ENCODE data around the gene SVOP.
"Not testable (repeated sequence)": the region's sequence is repeated elsewhere in the genome, so short reads cannot be mapped to it uniquely, and the experiment has no call there.

SVOP gene, protein sequence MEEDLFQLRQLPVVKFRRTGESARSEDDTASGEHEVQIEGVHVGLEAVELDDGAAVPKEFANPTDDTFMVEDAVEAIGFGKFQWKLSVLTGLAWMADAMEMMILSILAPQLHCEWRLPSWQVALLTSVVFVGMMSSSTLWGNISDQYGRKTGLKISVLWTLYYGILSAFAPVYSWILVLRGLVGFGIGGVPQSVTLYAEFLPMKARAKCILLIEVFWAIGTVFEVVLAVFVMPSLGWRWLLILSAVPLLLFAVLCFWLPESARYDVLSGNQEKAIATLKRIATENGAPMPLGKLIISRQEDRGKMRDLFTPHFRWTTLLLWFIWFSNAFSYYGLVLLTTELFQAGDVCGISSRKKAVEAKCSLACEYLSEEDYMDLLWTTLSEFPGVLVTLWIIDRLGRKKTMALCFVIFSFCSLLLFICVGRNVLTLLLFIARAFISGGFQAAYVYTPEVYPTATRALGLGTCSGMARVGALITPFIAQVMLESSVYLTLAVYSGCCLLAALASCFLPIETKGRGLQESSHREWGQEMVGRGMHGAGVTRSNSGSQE

DNA sequence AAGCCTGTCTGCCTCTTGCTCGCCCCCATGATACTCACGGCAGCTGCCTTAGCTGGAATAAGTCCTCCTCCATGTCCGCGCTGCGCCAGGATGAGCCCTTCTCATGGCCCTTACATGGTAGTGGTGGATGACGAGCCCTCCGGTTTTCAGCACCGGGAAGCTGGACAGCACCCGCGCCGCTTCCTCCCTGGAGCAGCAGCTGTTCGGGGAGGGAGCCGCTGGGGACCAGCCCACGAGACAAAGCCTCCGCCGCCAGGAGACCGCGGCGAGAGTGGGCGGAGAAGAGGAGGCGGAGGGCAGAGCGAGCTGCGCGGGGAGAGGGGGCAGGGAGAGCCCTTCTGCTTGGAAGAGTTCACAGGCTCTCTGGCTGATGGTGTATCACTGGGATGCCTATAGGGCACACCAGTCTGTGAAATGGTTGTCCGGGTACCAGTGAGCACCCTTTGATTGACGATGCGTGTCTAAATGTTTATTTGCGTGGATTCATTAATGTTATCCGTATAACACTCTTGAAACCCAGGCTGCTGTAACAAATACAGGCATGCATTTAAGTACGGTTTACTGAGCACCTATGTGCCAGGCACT lies at the start of gene SVOP:
Gene SVOP, minus strand, starts transcription at position 273 of the 585 bp plus-strand sequence. Its CDS starts 200 bp downstream, at position 73.
- peak; percentile 6 to 9 for DNase-seq

DNA sequence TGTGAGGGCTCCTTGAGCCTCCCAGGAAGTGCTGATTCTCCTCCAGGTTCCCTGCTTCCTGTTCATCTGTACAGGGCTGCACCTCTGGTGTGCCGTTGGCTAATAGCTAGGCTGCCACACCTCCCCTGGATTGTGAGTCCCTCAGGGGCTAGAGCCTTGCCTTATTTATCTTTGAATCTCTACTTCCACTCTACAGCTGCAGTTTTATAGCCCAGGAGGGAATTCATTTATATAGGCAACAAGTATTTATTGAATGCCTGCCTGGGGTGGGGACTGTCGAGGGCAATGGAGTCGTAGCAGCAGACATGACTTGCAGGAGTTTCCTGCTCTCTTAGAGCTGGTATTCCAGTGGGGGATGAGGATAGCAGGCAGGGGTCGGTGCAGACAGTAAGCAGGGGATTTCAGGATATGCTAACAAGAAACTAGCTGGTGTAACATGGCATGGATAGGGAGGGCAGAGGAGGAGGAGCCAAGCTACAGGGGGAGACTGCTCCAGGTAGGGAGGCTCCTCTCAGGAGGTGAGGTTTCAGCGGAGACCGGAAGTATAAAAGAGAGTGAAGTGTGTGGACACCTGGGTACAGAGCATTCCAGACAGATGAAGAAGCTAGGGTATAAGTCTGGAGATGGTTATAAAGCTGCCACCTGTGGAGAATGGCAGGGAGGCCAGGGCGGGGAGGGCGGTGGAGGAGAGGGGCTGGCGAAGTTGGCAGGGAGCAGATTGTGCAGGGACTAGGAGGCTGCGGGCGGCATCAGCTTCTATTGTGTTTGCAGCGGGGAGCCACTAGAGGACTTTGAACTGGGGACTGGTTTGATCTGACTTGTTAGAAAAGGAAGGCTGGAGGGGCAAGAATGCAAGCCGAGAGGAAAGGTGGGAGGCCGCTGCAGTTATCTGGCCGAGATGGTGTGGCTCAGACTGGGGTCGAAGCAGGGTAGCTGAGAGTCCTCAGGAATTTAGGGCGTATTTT lies 48.7 kb upstream of the SVOP start:
- no peak for DNase-seq

DNA sequence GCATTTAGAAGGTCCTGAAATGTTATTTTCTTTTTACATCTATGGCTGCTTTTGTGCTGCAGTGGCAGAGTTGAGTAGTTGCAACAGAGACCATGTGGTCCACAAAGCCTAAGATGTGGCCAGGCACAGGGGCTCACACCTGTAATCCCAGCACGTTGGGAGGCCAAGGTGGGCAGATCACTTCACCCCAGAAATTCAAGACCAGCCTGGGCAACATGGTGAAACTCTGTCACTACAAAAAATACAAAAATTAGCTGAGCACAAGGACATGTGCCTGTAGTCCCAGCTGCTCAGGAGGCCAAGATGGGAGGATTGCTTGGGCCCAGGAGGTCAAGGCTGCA lies 45.0 kb upstream of the SVOP start:
- no peak for DNase-seq

DNA sequence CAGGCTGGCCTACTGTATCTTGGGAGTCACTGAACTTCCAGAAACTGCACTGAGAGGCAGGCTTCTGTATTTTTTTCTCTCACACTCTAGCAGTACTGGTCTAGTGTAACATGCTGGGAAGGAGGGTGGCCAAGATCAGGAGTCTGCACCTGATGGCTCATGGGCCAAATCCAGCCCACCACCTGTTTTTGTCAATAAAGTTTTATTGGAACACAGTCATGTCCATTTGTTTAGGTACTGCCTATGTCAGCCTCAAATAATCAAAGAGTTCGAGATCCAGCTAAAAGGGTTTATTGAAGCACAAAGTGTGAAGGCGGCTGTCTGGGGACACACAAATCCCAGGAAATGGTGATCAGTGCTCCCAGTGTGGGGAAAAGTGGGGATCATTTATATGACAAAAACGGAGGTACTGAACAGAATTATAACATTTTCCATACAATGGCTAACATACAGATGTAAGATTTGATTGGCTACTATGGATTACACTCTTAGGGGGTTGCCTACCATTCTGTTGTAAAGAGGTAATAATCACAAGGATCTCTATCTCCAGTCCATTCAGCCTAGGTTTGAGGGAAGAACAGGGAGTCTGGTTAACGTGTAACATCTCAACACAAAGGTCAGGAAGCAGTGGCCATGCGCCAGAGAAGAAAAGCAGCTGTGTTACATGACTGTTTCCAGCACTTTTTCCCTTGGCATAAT lies 44.4 kb upstream of the SVOP start:
- no peak for DNase-seq

DNA sequence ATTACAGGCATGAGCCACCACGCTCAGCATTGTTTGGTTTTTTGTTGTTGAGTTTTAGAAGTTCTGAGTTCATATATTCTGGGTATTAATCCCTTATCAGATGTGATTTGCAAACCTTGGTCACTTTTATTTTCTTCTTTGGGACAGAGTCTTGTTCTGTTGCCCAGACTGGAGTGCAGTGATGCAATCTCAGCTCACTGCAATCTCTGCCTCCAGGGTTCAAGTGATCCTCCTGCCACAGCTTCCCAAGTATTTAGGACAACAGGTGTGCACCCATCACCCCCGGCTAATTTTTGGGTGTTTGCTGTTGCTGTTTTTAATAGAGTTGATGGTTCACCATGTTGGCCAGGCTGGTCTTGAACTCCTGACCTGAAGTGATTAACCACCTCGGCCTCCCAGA lies 43.3 kb upstream of the SVOP start:
- no peak for DNase-seq

DNA sequence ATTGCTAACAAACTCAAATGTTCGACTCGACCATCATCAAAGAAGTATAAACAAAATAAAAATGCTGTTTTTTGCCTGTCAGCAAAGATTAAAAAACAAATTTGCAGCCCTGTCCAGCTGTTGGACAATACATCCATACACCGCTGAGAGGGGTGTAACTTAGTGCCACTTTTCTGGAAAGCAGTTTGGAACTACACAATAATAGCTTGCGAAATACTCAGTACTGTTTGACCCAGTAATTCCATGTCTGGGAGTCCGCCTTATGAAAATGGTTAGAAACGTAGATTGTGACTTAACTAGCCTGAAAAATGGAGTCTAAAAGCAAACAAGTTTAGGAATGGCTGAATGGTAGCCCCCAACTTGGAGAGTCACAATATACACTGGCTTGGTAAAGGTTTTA lies 37.9 kb upstream of the SVOP start:
- no peak for DNase-seq

DNA sequence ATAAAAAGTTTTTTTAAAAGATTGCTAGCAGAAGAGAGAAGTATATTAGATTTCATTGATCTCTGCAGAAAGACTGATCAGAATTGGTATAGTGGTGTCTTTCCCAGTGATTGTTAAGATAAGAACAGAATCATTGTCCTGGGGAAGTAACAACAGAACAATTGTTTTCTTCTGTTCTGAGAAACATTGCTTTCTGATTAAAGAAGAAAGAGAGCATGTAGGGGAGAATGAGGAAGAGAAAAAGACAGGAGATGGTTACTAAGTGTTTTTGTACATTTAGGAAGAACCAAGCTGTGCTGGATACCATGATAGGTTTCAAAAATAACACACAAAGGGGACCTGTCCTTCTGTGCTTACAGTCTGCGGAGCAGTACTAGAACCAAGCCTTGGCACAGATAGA lies 36.5 kb upstream of the SVOP start:
- no peak for DNase-seq

DNA sequence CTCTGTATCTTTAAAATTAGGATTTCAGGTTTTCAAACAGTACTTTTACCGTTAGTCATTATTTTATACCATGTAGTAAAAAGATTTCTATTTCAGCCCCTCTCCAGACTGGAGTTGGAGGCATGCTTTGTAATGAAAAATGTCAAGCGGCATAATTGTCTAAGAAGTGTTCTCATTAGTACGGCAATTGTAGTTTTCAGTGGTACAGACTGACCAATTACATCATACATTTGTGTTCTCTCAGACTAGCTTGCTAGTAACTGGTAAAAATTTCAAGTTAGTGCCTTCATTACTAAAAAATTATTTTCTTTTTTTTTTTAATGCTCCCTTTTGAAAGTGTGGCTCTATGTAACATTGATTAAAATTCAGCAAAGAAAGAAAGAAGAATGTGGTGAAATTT lies 36.0 kb upstream of the SVOP start:
- no peak for DNase-seq

DNA sequence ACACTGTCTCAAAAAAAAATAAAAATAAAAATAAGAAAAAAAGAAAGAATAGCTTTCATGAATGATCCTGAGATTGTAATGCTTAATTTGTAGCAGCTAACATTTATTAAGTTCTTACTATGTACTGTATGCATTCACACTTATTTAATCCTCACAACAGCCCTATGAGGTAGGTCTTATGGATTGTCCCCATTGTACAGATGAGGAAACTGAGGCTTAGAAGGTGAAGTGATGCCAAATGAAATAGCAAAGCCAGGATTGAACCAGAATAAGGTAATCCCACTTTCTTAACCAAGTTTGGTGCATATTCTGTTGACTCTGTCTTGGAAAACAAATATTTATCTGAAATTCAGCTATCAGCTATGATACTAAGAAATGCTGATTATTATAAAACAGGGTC lies 33.7 kb upstream of the SVOP start:
- no peak for DNase-seq

DNA sequence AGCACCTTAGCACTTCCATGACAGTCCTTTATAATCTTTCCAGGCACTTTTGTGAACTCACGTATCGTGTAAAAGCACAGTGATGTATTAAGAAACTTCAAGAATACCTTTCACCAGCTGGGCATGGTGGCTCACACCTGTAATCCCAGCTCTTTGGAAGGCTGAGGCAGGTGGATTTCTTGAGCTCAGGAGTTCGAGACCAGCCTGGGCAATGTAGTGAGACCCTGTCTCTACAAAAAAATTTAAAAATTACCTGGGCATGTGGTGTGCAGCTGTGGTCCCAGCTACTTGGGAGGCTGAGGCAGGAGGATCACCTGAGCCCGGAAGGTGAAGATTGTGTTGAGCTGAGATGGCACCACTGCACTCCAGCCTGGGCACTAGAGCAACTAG lies 33.3 kb upstream of the SVOP start:
- not testable (repeated sequence) for DNase-seq

DNA sequence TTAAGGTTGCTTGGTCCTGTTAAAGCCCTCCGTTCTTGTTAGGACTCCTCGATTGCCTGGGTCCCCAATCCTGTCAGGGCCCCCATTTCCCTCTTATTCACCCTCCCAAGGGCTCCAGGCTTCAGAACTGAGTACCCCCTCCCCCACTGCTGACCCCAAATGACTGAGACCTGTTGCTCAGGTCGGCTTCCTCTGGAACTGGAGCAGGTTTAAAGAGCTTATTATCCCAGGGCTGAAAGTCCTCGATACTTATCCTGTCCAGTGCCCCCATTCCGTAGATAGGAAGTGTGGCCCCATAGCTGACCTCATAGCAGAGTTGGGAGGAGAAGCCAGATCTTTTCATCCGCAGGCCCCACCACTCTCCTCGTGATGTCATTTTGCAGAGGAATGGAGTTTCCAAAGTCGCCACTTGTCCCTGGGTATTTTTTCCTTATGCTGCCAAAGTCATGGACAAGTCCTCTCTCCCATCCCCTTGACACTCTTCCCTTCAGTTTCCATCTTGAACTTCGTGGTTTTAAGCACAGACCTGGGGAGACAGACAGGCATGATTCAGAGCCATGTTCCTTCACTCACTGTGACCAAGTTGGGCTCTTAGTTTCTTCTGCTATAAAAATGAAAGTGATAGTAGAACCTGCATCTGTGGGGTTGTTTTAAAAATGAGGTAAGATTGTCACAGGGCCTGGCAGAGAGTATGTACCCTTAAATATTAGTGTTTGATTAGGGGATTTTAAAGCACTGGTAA lies 32.7 kb upstream of the SVOP start:
- DNase-seq = peak in 1 of 2 experiments; percentile 9

DNA sequence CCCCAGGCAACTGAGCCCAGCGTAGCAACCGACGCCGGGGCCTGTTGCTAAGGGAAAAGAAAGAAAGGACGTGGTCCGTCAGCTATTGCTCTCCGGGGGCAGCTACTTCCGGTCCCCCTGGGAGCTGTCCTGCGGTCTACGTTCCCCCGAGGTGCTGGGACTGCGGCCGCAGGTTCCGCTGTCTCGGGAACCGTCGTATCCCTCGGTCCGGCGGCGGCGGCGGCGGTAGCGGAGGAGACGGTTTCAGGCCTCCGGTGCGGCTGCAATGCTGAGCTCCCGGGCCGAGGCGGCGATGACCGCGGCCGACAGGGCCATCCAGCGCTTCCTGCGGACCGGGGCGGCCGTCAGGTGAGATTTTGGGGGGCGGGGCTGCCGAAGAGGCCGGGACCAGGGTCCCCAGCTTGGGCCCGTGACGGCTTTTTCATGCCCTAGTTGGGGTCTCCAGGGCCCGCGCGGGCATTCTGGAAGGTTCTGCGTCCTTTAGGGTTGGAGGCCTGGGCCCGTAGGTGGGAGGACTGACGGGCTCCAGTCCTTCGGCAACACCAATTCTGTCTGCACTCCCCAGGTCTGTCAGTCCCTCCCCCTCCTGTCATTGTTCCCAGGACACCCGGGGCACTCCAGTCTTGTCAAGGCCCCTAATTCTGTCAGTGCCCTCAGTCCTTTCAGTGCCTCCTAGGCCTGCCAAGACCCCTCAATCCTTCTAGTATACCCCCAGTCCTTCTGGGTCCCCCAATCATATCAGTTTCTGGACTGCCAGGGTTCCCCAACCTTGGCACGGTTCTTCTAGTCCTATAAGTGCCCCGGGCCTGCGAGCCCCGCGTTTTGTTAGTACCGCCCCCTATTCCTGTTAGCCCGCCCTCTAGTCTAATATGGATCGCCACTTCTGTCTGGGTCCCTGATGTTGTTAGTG lies 31.8 kb upstream of the SVOP start, which contains the start of gene USP30:
Gene USP30, plus strand, starts transcription at position 163 of the 910 bp plus-strand sequence. Its CDS starts 103 bp downstream, at position 266.
- DNase-seq = peak; percentile 75 to 79

DNA sequence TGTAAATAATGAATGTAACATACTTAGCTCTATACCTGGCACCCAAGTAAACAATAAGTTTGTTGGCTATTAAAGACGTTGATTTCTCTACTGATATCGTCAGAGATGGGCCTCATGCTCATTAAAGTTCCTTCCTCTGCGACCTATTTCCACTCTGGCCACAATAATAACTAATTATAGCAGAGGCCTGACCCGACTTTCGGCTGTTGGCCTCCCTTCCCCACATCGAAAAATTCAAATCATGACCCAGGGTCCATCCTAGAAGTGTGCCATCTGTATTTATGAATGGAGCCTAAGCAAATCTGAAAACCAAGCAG lies 31.2 kb upstream of the SVOP start:
- no peak for DNase-seq

DNA sequence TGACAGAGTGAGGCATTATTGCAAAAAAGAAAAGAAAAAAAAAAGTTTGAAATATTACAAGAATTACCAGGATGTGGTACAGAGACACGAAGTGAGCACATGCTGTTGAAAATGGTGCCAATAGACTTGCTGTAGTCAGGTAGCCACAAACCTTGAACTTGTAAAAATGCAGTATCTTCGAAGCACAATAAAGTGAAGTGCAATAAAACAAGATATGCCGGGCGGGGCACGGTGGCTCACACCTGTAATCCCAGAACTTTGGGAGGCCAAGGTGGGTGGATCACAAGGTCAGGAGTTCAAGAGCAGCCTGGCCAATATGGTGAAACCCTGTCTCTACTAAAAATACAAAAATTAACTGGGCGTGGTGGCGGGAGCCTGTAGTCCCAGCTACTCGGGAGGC lies 28.9 kb upstream of the SVOP start:
- DNase-seq = not testable (repeated sequence)

DNA sequence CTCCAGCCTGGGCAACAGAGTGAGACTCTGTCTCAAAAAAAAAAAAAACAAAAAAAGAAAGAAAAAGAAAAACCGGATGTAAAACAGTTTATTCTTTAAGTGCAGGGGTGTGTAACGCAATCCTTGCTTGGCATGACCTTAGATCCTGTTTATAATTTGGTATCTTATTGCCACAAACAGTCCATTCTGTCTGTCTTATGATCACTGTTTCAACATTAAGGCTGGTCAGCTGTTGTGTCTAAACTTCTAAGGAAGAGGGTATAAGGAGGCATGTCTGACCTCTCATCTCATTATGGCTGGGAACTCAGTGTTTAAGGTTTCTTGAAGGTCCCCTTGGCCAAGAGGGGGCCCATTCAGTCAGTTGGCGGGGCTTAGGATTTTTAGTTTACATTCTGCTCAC lies 27.8 kb upstream of the SVOP start:
- not testable (repeated sequence) for DNase-seq

DNA sequence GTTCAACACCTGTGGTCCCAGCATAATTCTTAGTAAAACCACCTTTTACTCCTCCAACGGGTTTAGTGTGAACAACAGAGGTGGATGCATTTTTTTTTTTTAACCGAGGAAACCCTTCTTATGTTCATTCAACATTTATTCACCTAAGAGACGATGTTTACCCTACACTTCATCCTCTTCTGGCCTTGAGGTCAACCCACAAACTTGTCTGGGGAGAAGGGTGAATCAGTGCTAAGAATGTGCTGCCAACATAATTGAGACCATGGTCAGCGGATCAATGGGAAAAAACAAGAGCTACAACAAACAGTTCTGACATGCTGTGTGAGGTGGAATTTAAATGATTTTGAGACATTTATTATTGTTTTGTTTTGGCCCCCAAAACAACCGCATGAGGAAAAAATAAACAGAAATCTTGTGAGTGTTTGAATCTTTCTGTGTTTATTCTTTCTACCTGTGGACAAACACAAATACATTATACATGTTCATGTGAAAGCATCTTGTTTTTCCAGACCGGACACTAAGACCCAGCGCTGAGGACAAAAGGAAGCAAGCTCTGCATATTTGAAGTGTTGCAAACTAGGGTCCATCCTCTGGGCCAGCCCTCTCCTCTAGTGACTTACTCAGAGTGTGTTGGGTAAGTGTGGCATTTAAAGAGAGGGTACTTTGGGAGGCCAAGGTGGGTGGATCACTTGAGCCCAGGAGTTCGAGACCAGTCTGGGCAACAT lies 26.4 kb upstream of the SVOP start:
- no peak for DNase-seq

DNA sequence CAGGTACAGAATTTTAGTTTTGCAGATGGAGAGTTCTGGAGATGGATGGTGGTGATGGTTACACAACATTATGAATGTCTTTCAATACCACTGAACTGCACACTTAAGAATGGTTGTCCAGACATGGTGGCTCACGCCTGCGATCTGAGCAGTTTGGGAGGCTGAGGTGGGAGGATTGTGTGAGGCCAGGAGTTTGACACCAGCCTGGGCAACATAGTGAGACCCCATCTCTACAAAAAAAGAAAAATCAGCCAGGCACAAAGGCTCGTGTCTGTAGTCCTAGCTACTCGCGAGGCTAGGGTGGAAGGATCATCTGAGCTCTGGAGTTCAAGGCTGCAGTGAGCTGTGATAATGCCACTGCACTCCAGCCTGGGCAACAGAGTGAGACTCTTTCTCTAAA lies 23.4 kb upstream of the SVOP start:
- DNase-seq = no peak

DNA sequence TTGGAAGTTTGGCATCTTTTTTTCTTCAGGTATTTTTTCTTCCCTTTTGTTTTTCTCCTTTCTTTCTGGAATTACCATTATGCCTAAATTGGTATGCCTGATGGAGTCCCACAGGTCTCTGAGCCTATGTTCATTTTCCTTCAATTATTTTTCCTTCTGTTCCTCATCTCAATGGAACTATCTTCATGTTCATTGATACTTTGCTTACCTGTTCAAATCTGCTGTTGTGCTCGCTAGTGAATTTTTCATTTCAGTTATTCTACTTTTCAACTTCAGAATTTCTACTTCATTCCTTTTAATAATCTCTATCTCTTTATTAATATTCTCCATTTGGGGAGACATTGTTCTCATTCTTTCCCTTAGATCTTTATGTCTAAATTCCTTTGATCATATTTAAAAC lies 16.1 kb upstream of the SVOP start:
- DNase-seq = no peak

DNA sequence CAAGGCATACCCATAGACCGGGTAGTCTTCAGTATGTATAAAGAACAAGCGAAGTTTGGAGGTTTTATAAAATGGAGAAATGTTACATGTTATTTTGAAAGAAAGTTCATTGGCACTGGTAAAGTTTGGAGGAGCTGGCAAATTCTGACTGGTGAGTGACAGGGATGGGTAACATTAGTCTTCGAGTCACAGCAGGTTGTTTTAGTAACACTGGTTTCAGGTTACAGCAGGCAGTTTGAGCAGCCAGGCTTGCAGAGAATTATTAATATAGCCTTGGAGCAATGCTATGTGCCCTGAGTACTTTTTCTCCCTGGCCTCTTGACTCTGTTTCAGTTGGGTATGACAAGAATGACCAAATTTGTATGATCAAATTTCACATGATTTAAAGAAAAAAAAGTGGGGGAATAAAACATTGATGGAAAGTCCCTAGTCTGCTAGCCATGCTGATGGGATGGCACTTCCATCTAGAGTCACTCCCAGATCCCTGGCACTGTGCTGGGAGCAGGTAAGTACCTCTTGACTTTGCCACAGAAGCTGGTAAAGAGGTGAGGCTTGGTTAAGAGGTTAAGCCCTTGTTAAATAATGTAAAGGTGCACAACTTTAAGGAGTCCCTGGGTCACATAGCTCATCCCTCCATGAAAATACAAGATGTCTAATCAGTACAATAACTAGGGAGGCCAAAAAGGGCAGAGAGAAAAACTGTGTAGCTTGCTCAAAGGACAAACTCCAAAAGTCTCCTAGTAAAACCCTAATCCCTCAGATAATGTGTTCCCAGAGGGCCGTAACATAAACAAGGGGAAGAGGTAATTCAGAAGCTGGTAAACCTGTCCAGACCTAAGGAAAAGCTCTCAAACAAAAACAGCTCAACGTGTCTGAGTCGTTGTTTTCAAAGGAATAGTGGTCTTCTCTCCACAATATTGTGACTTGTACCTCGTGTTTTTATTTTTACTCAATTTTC lies 12.7 kb upstream of the SVOP start:
- DNase-seq = no peak
